HepG2 (cell line): ENCODE measurements around the gene EGLN1. TPM values are rescaled to one million over a fixed set of nuclear protein-coding genes. Genes with fewer than 3 reads are reported as not detected.

Source experiments
- ATAC-seq: fragments of 200-7000 bp; cut with Tn5 transposase; 3 replicates; pipeline ENCODE4 v1.9.1; 2020; ENCODE audit warnings: mild to moderate bottlenecking, moderate library complexity
- BruUV-seq: library from RNA; stranded (reverse); fragments of 400-500 nt; replicated peaks from 2 replicates; lab custom pipeline; 2021; lab: Mats Ljungman, UMichigan
- CTCF ChIA-PET: fragments of 300-600 bp; formaldehyde crosslinking; extraction: SDS; loops from one replicate; lab custom pipeline; 2021; ENCODE audit warnings: low total read pairs, inconsistent platforms, low intra/inter-chr PET ratio; lab: Yijun Ruan, JAX
- POLR2A ChIA-PET: fragments of 350-600 bp; sonication (Branson Sonifier 250); formaldehyde crosslinking; loops from one replicate; lab custom pipeline; 2020; ENCODE audit warnings: antibody characterized with exemption, inconsistent platforms; lab: Yijun Ruan, JAX
- DNase-seq: peaks from one replicate; pipeline ENCODE4 v3.0.0-alpha.2; 2015; ENCODE audit warnings: low spot score
- FAIRE-seq: peaks from 3 replicates; lab custom pipeline; 2011; peaks lifted over from hg19 to GRCh38; lab: Jason Lieb, UNC
- H2AFZ ChIP-seq: one replicate; pipeline ENCODE4 v1.6.1; 2011; ENCODE audit warnings: low read length, inconsistent platforms
- H3K27ac ChIP-seq: fragments of 300-600 bp; 3 replicates; pipeline ENCODE4 v1.8.0; 2011; ENCODE audit warnings: mixed run types, mild to moderate bottlenecking, mixed read lengths, low read length, inconsistent platforms; ENCODE audit not compliant: insufficient read depth; ENCODE audit errors: extremely low read length
- H3K27me3 ChIP-seq, 2 experiments: fragments of 200-600 bp in 1 of 2; 2 replicates in 1 of 2; 3 replicates in 1 of 2; pipeline versions ENCODE4 v1.6.0 to v1.8.0; 2011; ENCODE audit warnings: low read length in 2 of 2, mild to moderate bottlenecking in 2 of 2, moderate library complexity in 2 of 2, inconsistent platforms in 1 of 2; ENCODE audit not compliant: insufficient read depth in 2 of 2, control insufficient read depth in 1 of 2
- H3K36me3 ChIP-seq, 2 experiments: fragments of 200-600 bp in 1 of 2; replicated peaks in 1 of 2; 2 replicates in 1 of 2; 3 replicates in 1 of 2; pipeline versions ENCODE4 v1.5.1 to v1.8.0; 2011; ENCODE audit warnings: low read length in 2 of 2, inconsistent platforms in 1 of 2; ENCODE audit not compliant: insufficient read depth in 2 of 2, control insufficient read depth in 1 of 2
- H3K4me1 ChIP-seq: 2 replicates; pipeline ENCODE4 v1.5.1; 2012; ENCODE audit warnings: low read length, inconsistent platforms; ENCODE audit not compliant: insufficient read depth
- H3K4me2 ChIP-seq: 2 replicates; pipeline ENCODE4 v1.6.0; 2011; ENCODE audit warnings: low read depth, low read length, inconsistent platforms
- H3K4me3 ChIP-seq, 3 experiments: fragments of 200-600 bp in 1 of 3; sonication (generic), shearing (Covaris generic) in 1 of 3; replicated peaks in 1 of 3; 2 replicates each; pipeline ENCODE4 v1.5.1; 2011 to 2016; ENCODE audit warnings: low read length in 3 of 3, inconsistent platforms in 2 of 3, low read depth in 2 of 3, mild to moderate bottlenecking in 2 of 3, control low read depth in 1 of 3, mixed read lengths in 1 of 3; ENCODE audit not compliant: insufficient read depth in 1 of 3
- H3K79me2 ChIP-seq: one replicate; pipeline ENCODE4 v1.6.1; 2011; ENCODE audit warnings: low read length, inconsistent platforms; ENCODE audit not compliant: insufficient read depth
- H3K9ac ChIP-seq: 2 replicates; pipeline ENCODE4 v1.6.0; 2011; ENCODE audit warnings: mild to moderate bottlenecking, low read depth, low read length, inconsistent platforms; ENCODE audit not compliant: insufficient read depth
- H3K9me3 ChIP-seq: 2 replicates; pipeline ENCODE4 v1.5.1; 2012; ENCODE audit warnings: mild to moderate bottlenecking, low read length
- H4K20me1 ChIP-seq: 2 replicates; pipeline ENCODE4 v1.6.0; 2011; ENCODE audit warnings: inconsistent platforms, mild to moderate bottlenecking, low read length, moderate library complexity; ENCODE audit not compliant: insufficient read depth
- FLYWCH1 ChIP-seq: sonication (generic); formaldehyde crosslinking; IDR thresholded peaks from 2 replicates; pipeline ENCODE4 v1.8.1; 2023; ENCODE audit warnings: mild to moderate bottlenecking, missing genetic modification reagents
- HNRNPLL ChIP-seq: fragments of 200-400 bp; formaldehyde crosslinking; IDR thresholded peaks from 2 replicates; pipeline ENCODE4 v1.6.1; 2017; ENCODE audit warnings: mild to moderate bottlenecking, low read depth, low read length; ENCODE audit not compliant: poor library complexity, severe bottlenecking
- NR3C1 ChIP-seq: sonication (generic); formaldehyde crosslinking; IDR thresholded peaks from 2 replicates; pipeline ENCODE4 v1.4.0; 2020; ENCODE audit warnings: missing genetic modification reagents
- ZNF121 ChIP-seq: sonication (generic); formaldehyde crosslinking; IDR thresholded peaks from 2 replicates; pipeline ENCODE4 v1.5.0; 2020; ENCODE audit warnings: mild to moderate bottlenecking, missing genetic modification reagents
- ZNF619 ChIP-seq: sonication (generic); formaldehyde crosslinking; IDR thresholded peaks from 2 replicates; pipeline ENCODE4 v1.4.0; 2020; ENCODE audit warnings: mild to moderate bottlenecking, missing genetic modification reagents
- WGBS: methylation state at CpG from one replicate; pipeline ENCODE4 v1.1.6; 2017; ENCODE audit warnings: low lambda C conversion rate; 5-methylcytosine and 5-hydroxymethylcytosine counted together
- in situ Hi-C: cut with HindIII; loops from 2 replicates; pipeline ENCODE4 v1.10.0; 2017; ENCODE audit warnings: low pct_unique_long_range_greater_than_20kb; ENCODE audit not compliant: extremely low pct_ligation_motif_present
- intact Hi-C: fragments of 100-400 bp; cut with micrococcal nuclease; formaldehyde crosslinking; loops from one replicate; pipeline ENCODE4 v1.10.0; 2022; ENCODE audit not compliant: unreplicated experiment
- polyA plus RNA-seq, 8 experiments: library from polyadenylated mRNA; depleted of rRNA in 3 of 8; stranded (reverse) in 7 of 8; unstranded in 1 of 8; fragments of >200 nt; fragmentation: Illumina TruSeq in 4 of 8; extraction: Trizol in 4 of 8; gene quantifications; 2 replicates each; pipeline versions ENCODE4 v1.2.1 to v1.2.3, GENCODE V29; 2011 to 2016; ENCODE audit warnings: low read depth in 4 of 8, missing spikeins in 1 of 8, mixed read lengths in 1 of 8; ENCODE audit not compliant: insufficient read depth in 1 of 8
- total RNA-seq, 5 experiments: library from RNA; depleted of rRNA; stranded (reverse); fragments of >200 nt; fragmentation: Illumina TruSeq; extraction: Trizol; gene quantifications; 2 replicates each; pipeline ENCODE4 v1.2.3, GENCODE V29; 2016; ENCODE audit warnings: low read depth in 1 of 5
- TF ChIP-seq, protein P1 (sequence below): sonication (generic); formaldehyde crosslinking; IDR thresholded peaks from 2 replicates; pipeline ENCODE4 v1.5.0; 2020; ENCODE audit warnings: mild to moderate bottlenecking, missing genetic modification reagents
- TF ChIP-seq, protein P2 (sequence below): IDR thresholded peaks from 2 replicates; pipeline ENCODE4 v1.6.1; 2016; ENCODE audit warnings: low read depth, borderline replicate concordance

The EGLN1 gene
- total and polyA plus RNA-seq, 2 of the 13 experiments (the other 11 are each of a cell fraction or from before 2014, with no cell fraction given) = 34.4 to 44.1 TPM

DNA sequence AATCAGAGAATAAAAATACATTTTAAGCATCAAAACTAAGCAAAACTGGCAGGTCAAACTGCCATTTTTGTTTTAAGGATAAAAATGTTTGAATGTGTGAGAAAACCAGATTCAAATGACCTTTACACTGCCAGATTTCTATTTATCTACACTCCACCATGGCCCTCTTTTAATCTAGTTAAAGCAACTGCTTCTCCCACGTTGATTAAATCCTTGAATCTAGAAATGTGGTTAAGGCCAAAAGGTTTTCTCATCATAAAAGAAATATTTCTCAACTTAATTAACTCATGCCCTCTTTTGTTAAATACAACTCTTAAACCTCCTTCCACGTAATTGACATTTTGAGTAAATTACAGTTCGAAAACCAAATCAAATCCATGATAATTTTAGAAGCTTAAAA, 15.0 kb downstream of the EGLN1 start:
- POLR2A ChIA-PET = no interaction called here
- no peaks in the 10 kb centered on the region; a peak in 1 of 5 replicates for H3K27me3 ChIP-seq
- in situ Hi-C loops = no loop called here
- CTCF ChIA-PET = no interaction called here
- no peak overlapping the region for H3K4me3 ChIP-seq
- H3K36me3 ChIP-seq = peaks cover 10 to 48% of the 10 kb centered on the region in 2 experiments
- H2AFZ ChIP-seq = no peak overlapping the region
- peaks cover 78% of the 10 kb centered on the region for H4K20me1 ChIP-seq
- no peak overlapping the region for H3K4me2 ChIP-seq
- no peak overlapping the region for H3K27ac ChIP-seq
- TF ChIP-seq ZNF619 (CRISPR knock-in tag) (no peak), NR3C1 (CRISPR knock-in tag) (no peak)
- TF ChIP-seq, all 625 proteins: peak for 0
- H3K79me2 ChIP-seq = peaks cover 96% of the 10 kb centered on the region
- H3K9ac ChIP-seq = no peak overlapping the region
- ATAC-seq (no peak), DNase-seq (no peak), FAIRE-seq (no peak)
- no TSS peak for BruUV-seq
- peaks cover 60% of the 10 kb centered on the region for H3K4me1 ChIP-seq
- intact Hi-C loops = no loop called here
- WGBS = 73% methylated on average over 3 of the region's 3 CpGs
- H3K9me3 ChIP-seq = no peaks in the 10 kb centered on the region

DNA sequence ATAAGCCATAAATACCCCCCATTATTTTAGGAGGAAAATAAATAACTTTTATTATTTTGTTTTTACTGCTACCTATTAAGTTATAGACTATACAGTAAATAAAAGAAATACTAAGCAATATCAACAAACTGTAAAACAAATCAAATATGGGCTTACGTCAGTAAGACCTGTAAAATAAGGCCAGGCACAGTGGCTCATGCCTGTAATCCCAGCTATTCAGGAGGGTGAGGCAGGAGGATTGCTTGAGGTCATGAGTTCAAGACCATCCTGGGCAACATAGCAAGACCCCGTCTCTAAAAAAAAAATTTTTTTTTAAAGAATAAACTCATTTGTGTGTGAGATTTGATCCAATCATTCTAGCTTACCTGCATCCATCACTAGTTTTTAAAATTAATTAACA, 17.8 kb downstream of the EGLN1 start:
- no peak overlapping the region for H3K27ac ChIP-seq
- H3K9me3 ChIP-seq = no peaks in the 10 kb centered on the region
- ChIA-PET CTCF (no interaction called here), POLR2A (no interaction called here)
- BruUV-seq = no TSS peak
- peaks cover 97% of the 10 kb centered on the region for H3K79me2 ChIP-seq
- H3K27me3 ChIP-seq = no peaks in the 10 kb centered on the region; a peak in 1 of 5 replicates
- no peak overlapping the region for H3K4me3 ChIP-seq
- in situ Hi-C loops = no loop called here
- FAIRE-seq (no peak), ATAC-seq (no peak), DNase-seq (no peak)
- TF ChIP-seq, protein P1, sequence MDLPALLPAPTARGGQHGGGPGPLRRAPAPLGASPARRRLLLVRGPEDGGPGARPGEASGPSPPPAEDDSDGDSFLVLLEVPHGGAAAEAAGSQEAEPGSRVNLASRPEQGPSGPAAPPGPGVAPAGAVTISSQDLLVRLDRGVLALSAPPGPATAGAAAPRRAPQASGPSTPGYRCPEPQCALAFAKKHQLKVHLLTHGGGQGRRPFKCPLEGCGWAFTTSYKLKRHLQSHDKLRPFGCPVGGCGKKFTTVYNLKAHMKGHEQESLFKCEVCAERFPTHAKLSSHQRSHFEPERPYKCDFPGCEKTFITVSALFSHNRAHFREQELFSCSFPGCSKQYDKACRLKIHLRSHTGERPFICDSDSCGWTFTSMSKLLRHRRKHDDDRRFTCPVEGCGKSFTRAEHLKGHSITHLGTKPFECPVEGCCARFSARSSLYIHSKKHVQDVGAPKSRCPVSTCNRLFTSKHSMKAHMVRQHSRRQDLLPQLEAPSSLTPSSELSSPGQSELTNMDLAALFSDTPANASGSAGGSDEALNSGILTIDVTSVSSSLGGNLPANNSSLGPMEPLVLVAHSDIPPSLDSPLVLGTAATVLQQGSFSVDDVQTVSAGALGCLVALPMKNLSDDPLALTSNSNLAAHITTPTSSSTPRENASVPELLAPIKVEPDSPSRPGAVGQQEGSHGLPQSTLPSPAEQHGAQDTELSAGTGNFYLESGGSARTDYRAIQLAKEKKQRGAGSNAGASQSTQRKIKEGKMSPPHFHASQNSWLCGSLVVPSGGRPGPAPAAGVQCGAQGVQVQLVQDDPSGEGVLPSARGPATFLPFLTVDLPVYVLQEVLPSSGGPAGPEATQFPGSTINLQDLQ (CRISPR knock-in tag) = no peak
- TF ChIP-seq FLYWCH1 (CRISPR knock-in tag) = no peak
- peak; percentile 55; the same call in 1 of the 2 replicates for TF ChIP-seq ZNF121
- no peak for TF ChIP-seq HNRNPLL
- TF ChIP-seq, protein P2, sequence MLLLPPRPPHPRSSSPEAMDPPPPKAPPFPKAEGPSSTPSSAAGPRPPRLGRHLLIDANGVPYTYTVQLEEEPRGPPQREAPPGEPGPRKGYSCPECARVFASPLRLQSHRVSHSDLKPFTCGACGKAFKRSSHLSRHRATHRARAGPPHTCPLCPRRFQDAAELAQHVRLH (CRISPR knock-in tag) = no peak
- no peak overlapping the region for H2AFZ ChIP-seq
- H3K4me2 ChIP-seq = no peak overlapping the region
- WGBS = 100% methylated on average over 2 of the region's 2 CpGs
- no peak overlapping the region for H3K9ac ChIP-seq
- peaks cover 83% of the 10 kb centered on the region for H4K20me1 ChIP-seq
- H3K36me3 ChIP-seq = peaks cover 6 to 51% of the 10 kb centered on the region in 2 experiments
- peaks cover 50% of the 10 kb centered on the region for H3K4me1 ChIP-seq
- intact Hi-C loops = no loop called here
